ENCODE data around the gene DES.
"Not testable (repeated sequence)": the region's sequence is repeated elsewhere in the genome, so short reads cannot be mapped to it uniquely, and the experiment has no call there.

The DES gene

GRCh38 chr2:219400562-219400961 is 17.6 kb upstream of the DES start:
- DNase-seq: no peak

GRCh38 chr2:219401606-219402005 is 16.6 kb upstream of the DES start:
- no peak for DNase-seq

- DNase-seq: peak; percentile 50 to 55
Measured at GRCh38 chr2:219402665-219403515, 15.3 kb upstream of the DES start.

- no peak for DNase-seq
Measured at GRCh38 chr2:219403861-219404260, 14.3 kb upstream of the DES start.

GRCh38 chr2:219404291-219404910 is 13.8 kb upstream of the DES start:
- no peak for DNase-seq

GRCh38 chr2:219404954-219405353 is 13.2 kb upstream of the DES start:
- DNase-seq: no peak

GRCh38 chr2:219405451-219405850 is 12.7 kb upstream of the DES start:
- no peak for DNase-seq

- DNase-seq: no peak
Measured at GRCh38 chr2:219405958-219406860, 12.0 kb upstream of the DES start.

- no peak for DNase-seq
Measured at GRCh38 chr2:219406861-219407230, 11.3 kb upstream of the DES start.

GRCh38 chr2:219407343-219407742 is 10.8 kb upstream of the DES start:
- DNase-seq: not testable (repeated sequence)

- no peak for DNase-seq
Measured at GRCh38 chr2:219408204-219408603, 10.0 kb upstream of the DES start.

GRCh38 chr2:219408631-219409030 is 9.5 kb upstream of the DES start:
- no peak for DNase-seq

GRCh38 chr2:219409619-219410018 is 8.6 kb upstream of the DES start:
- no peak for DNase-seq

- DNase-seq: no peak
Measured at GRCh38 chr2:219410390-219410789, 7.8 kb upstream of the DES start.

- no peak for DNase-seq
Measured at GRCh38 chr2:219414857-219415256, 3.3 kb upstream of the DES start.

- DNase-seq: no peak
Measured at GRCh38 chr2:219415580-219416234, 2.5 kb upstream of the DES start.

GRCh38 chr2:219416235-219416602 is 2.0 kb upstream of the DES start:
- no peak for DNase-seq

GRCh38 chr2:219416938-219417337 is 1.2 kb upstream of the DES start:
- no peak for DNase-seq

GRCh38 chr2:219417374-219417773 is 803 bp upstream of the DES start:
- DNase-seq: peak in 1 of 2 experiments; percentile 64

- DNase-seq: no peak
Measured at GRCh38 chr2:219419012-219419324, 791 bp downstream of the DES start.

GRCh38 chr2:219419331-219420197 is 1.4 kb downstream of the DES start:
- no peak for DNase-seq

- no peak for DNase-seq
Measured at GRCh38 chr2:219420687-219421086, 2.5 kb downstream of the DES start.
